Activated naive CD4-positive, alpha-beta T cell treated with anti-CD3 and anti-CD28 coated beads, Interleukin-2, amount 50 U/mL, for 72 hours (primary cell): Measurements from ENCODE around the gene ITPKA. TPM values are rescaled to one million over a fixed set of nuclear protein-coding genes. Genes with fewer than 3 reads are reported as not detected.
"Not testable (repeated sequence)": the region's sequence is repeated elsewhere in the genome, so short reads cannot be mapped to it uniquely, and the experiment has no call there.

Experiments
- ATAC-seq, 2 donors: fragments of 150-1000 bp; cut with Tn5 transposase; 2 replicates each; pipeline ENCODE4 v1.10.0; 2021; ENCODE audit warnings: mild to moderate bottlenecking in 2 of 2, moderate library complexity in 2 of 2
- DNase-seq, 2 donors: peaks; one replicate each; pipeline ENCODE4 v3.0.0; 2021 to 2022; ENCODE audit warnings: low spot score in 2 of 2
- H3K27ac Mint-ChIP-seq, 2 donors: one replicate each; pipeline ENCODE4 v1.8.0; 2022; ENCODE audit warnings: mild to moderate bottlenecking in 2 of 2, mixed read lengths in 2 of 2
- H3K36me3 Mint-ChIP-seq, 2 donors: one replicate each; pipeline ENCODE4 v1.8.0; 2022; ENCODE audit warnings: mixed read lengths in 2 of 2
- H3K9me3 Mint-ChIP-seq, 2 donors: one replicate each; pipeline ENCODE4 v1.8.0; 2022; ENCODE audit warnings: mixed read lengths in 2 of 2
- total RNA-seq, 2 donors: library from RNA; stranded (reverse); gene quantifications; one replicate each; pipeline ENCODE4 v1.2.3, GENCODE V29; 2022

Gene ITPKA
- total RNA-seq, result 1 to 10 TPM; 1.2 to 7.1 TPM

GRCh38 chr15:41493205-41493901 is at the start of gene ITPKA:
ITPKA (plus strand) TSS chr15:41493874; CDS start chr15:41493928, 54 bp downstream.
- DNase-seq (peak; percentile 90 to 94), ATAC-seq (peak; percentile 78 to 80)
- Mint-ChIP-seq H3K9me3 (no peaks in the 10 kb centered on the region), H3K27ac (peak within 1 kb of the TSS; percentile 76 to 77), H3K36me3 (peaks cover 0 to 6% of the 10 kb centered on the region in 2 donors)

- Mint-ChIP-seq H3K9me3 (no peaks in the 10 kb centered on the region), H3K36me3 (peaks cover 0 to 8% of the 10 kb centered on the region in 2 donors), H3K27ac (no peak overlapping the region)
- ATAC-seq, result no peak
- DNase-seq, result no peak
Observed at GRCh38 chr15:41445399-41445798, 48.3 kb upstream of the ITPKA start.

GRCh38 chr15:41462084-41462795 is 31.4 kb upstream of the ITPKA start:
- Mint-ChIP-seq H3K27ac (peak overlapping the region in 1 of 2 donors; percentile 81), H3K36me3 (no peaks in the 10 kb centered on the region), H3K9me3 (no peaks in the 10 kb centered on the region)
- DNase-seq (no peak), ATAC-seq (no peak)

- ATAC-seq (no peak), DNase-seq (no peak)
- H3K27ac Mint-ChIP-seq, result no peak overlapping the region
- peaks cover 0 to 2% of the 10 kb centered on the region in 2 donors for H3K36me3 Mint-ChIP-seq
- no peaks in the 10 kb centered on the region for H3K9me3 Mint-ChIP-seq
Observed at GRCh38 chr15:41464889-41465580, 28.6 kb upstream of the ITPKA start.

GRCh38 chr15:41465822-41466421 is 27.8 kb upstream of the ITPKA start:
- ATAC-seq, result peak; percentile 63 to 66
- peak in 1 of 2 donors; percentile 41 for DNase-seq
- H3K36me3 Mint-ChIP-seq, result peaks cover 2 to 5% of the 10 kb centered on the region in 2 donors
- H3K9me3 Mint-ChIP-seq, result no peaks in the 10 kb centered on the region
- no peak overlapping the region for H3K27ac Mint-ChIP-seq

GRCh38 chr15:41466711-41467110 is 27.0 kb upstream of the ITPKA start:
- Mint-ChIP-seq H3K27ac (no peak overlapping the region), H3K36me3 (peaks cover 5% of the 10 kb centered on the region in 2 donors), H3K9me3 (no peaks in the 10 kb centered on the region)
- ATAC-seq (no peak), DNase-seq (no peak)

GRCh38 chr15:41469644-41470043 is 24.0 kb upstream of the ITPKA start:
- not testable (repeated sequence) for ATAC-seq, H3K9me3 Mint-ChIP-seq, H3K36me3 Mint-ChIP-seq, DNase-seq
- H3K27ac Mint-ChIP-seq, result peak overlapping the region in 1 of 2 donors; percentile 19

- peaks cover 10 to 14% of the 10 kb centered on the region in 2 donors for H3K36me3 Mint-ChIP-seq
Observed at GRCh38 chr15:41473418-41473817, 20.3 kb upstream of the ITPKA start.

GRCh38 chr15:41474436-41474835 is 19.2 kb upstream of the ITPKA start:
- DNase-seq, result no peak
- Mint-ChIP-seq H3K36me3 (peaks cover 14 to 17% of the 10 kb centered on the region in 2 donors), H3K9me3 (no peaks in the 10 kb centered on the region), H3K27ac (peak overlapping the region in 1 of 2 donors; percentile 72)
- no peak for ATAC-seq

More at GRCh38 chr15:41473418-41473817, 20.3 kb upstream of the ITPKA start:
- peak overlapping the region in 1 of 2 donors; percentile 29 for H3K27ac Mint-ChIP-seq
- no peak for ATAC-seq
- H3K9me3 Mint-ChIP-seq, result no peaks in the 10 kb centered on the region
- no peak for DNase-seq

GRCh38 chr15:41474941-41475340 is 18.7 kb upstream of the ITPKA start:
- no peaks in the 10 kb centered on the region for H3K9me3 Mint-ChIP-seq
- H3K36me3 Mint-ChIP-seq, result peaks cover 13 to 17% of the 10 kb centered on the region in 2 donors
- ATAC-seq (no peak), DNase-seq (no peak)
- H3K27ac Mint-ChIP-seq, result no peak overlapping the region

- peaks cover 12 to 24% of the 10 kb centered on the region in 2 donors for H3K36me3 Mint-ChIP-seq
- peak overlapping the region in 1 of 2 donors; percentile 69 for H3K27ac Mint-ChIP-seq
- no peak for DNase-seq
- no peaks in the 10 kb centered on the region for H3K9me3 Mint-ChIP-seq
- ATAC-seq, result peak; percentile 18 to 36
Observed at GRCh38 chr15:41476416-41477048, 17.1 kb upstream of the ITPKA start.

GRCh38 chr15:41480396-41481140 is 13.1 kb upstream of the ITPKA start:
- Mint-ChIP-seq H3K9me3 (no peaks in the 10 kb centered on the region), H3K36me3 (peaks cover 12 to 26% of the 10 kb centered on the region in 2 donors), H3K27ac (peak overlapping the region in 1 of 2 donors; percentile 73)
- ATAC-seq, result no peak
- no peak for DNase-seq

- H3K9me3 Mint-ChIP-seq, result no peaks in the 10 kb centered on the region
- ATAC-seq (no peak), DNase-seq (no peak)
- no peak overlapping the region for H3K27ac Mint-ChIP-seq
- H3K36me3 Mint-ChIP-seq, result peaks cover 8 to 17% of the 10 kb centered on the region in 2 donors
Observed at GRCh38 chr15:41482110-41482877, 11.4 kb upstream of the ITPKA start.

- ATAC-seq, result peak; percentile 77 to 86
- H3K36me3 Mint-ChIP-seq, result peaks cover 8 to 17% of the 10 kb centered on the region in 2 donors
- no peaks in the 10 kb centered on the region for H3K9me3 Mint-ChIP-seq
- DNase-seq, result no peak
- peak overlapping the region in 1 of 2 donors; percentile 23 for H3K27ac Mint-ChIP-seq
Observed at GRCh38 chr15:41483115-41483514, 10.6 kb upstream of the ITPKA start.

GRCh38 chr15:41483519-41483918 is 10.2 kb upstream of the ITPKA start:
- H3K27ac Mint-ChIP-seq, result peak overlapping the region in 1 of 2 donors; percentile 23
- no peaks in the 10 kb centered on the region for H3K9me3 Mint-ChIP-seq
- peaks cover 8 to 17% of the 10 kb centered on the region in 2 donors for H3K36me3 Mint-ChIP-seq
- no peak for DNase-seq
- peak in 1 of 2 donors; percentile 35 for ATAC-seq
